ENCODE measurements around the gene TUBB8B.
"Not testable (repeated sequence)": the region's sequence is repeated elsewhere in the genome, so short reads cannot be mapped to it uniquely, and the experiment has no call there.

The TUBB8B gene

GRCh38 chr18:89124-89523, 39.7 kb upstream of the TUBB8B start:
- not testable (repeated sequence) for H3K4me1 ChIP-seq (ENCODE audit: control insufficient read depth, insufficient read depth, low read depth, low read length); H4K8ac ChIP-seq (ENCODE audit: low read length); H2BK5ac ChIP-seq (ENCODE audit: low read depth, low read length, poor library complexity, severe bottlenecking); H2AFZ ChIP-seq (ENCODE audit: low read depth, low read length); H3K14ac ChIP-seq (ENCODE audit: low read length in 2 of 2); H3K4ac ChIP-seq (ENCODE audit: low read depth in 1 of 2, low read length in 2 of 2); H3K9me3 ChIP-seq (ENCODE audit: control insufficient read depth, low read length); H3K27me3 ChIP-seq (ENCODE audit: control insufficient read depth in 1 of 2, insufficient read depth in 1 of 2, low read length in 2 of 2); H3K36me3 ChIP-seq (ENCODE audit: control insufficient read depth in 1 of 2, insufficient read depth in 2 of 2, low read depth in 1 of 2, low read length in 2 of 2); H2BK120ac ChIP-seq (ENCODE audit: low read depth, low read length); H2AK5ac ChIP-seq (ENCODE audit: low read length, severe bottlenecking); H3K9ac ChIP-seq (ENCODE audit: low read length); H3K18ac ChIP-seq (ENCODE audit: low read depth in 1 of 2, low read length in 2 of 2); H2BK15ac ChIP-seq (ENCODE audit: low read depth, poor library complexity, severe bottlenecking); H3K27ac ChIP-seq (ENCODE audit: low read length, poor library complexity, severe bottlenecking); H3K23ac ChIP-seq (ENCODE audit: low read length in 2 of 2); H2BK12ac ChIP-seq (ENCODE audit: low read length in 2 of 2); H3K4me2 ChIP-seq (ENCODE audit: low read length, poor library complexity, severe bottlenecking); H4K91ac ChIP-seq (ENCODE audit: low read length); H3K4me3 ChIP-seq (ENCODE audit: insufficient read depth in 1 of 2, low read depth in 1 of 2, low read length in 2 of 2); H3K79me1 ChIP-seq (replicated peaks; ENCODE audit: low read length, poor library complexity, severe bottlenecking); DNase-seq
- WGBS: 60% methylated on average over 6 of the region's 6 CpGs

- DNase-seq; H2BK15ac ChIP-seq (ENCODE audit: low read depth, poor library complexity, severe bottlenecking); H3K4ac ChIP-seq (ENCODE audit: low read depth in 1 of 2, low read length in 2 of 2); H3K23ac ChIP-seq (ENCODE audit: low read length in 2 of 2); H2BK5ac ChIP-seq (ENCODE audit: low read depth, low read length, poor library complexity, severe bottlenecking); H3K79me1 ChIP-seq (replicated peaks; ENCODE audit: low read length, poor library complexity, severe bottlenecking); H2BK12ac ChIP-seq (ENCODE audit: low read length in 2 of 2); H3K27me3 ChIP-seq (ENCODE audit: control insufficient read depth in 1 of 2, insufficient read depth in 1 of 2, low read length in 2 of 2); H3K4me2 ChIP-seq (ENCODE audit: low read length, poor library complexity, severe bottlenecking); H3K9ac ChIP-seq (ENCODE audit: low read length); H2AFZ ChIP-seq (ENCODE audit: low read depth, low read length); H3K27ac ChIP-seq (ENCODE audit: low read length, poor library complexity, severe bottlenecking); H3K4me1 ChIP-seq (ENCODE audit: control insufficient read depth, insufficient read depth, low read depth, low read length); H3K36me3 ChIP-seq (ENCODE audit: control insufficient read depth in 1 of 2, insufficient read depth in 2 of 2, low read depth in 1 of 2, low read length in 2 of 2); H4K8ac ChIP-seq (ENCODE audit: low read length); H2AK5ac ChIP-seq (ENCODE audit: low read length, severe bottlenecking); H2BK120ac ChIP-seq (ENCODE audit: low read depth, low read length); H4K91ac ChIP-seq (ENCODE audit: low read length); H3K9me3 ChIP-seq (ENCODE audit: control insufficient read depth, low read length); H3K4me3 ChIP-seq (ENCODE audit: insufficient read depth in 1 of 2, low read depth in 1 of 2, low read length in 2 of 2); H3K18ac ChIP-seq (ENCODE audit: low read depth in 1 of 2, low read length in 2 of 2); H3K14ac ChIP-seq (ENCODE audit: low read length in 2 of 2): not testable (repeated sequence)
- 77% methylated on average over 12 of the region's 12 CpGs for WGBS
These were observed 35.4 kb upstream of the TUBB8B start for GRCh38 chr18:84801-85200.

DNA sequence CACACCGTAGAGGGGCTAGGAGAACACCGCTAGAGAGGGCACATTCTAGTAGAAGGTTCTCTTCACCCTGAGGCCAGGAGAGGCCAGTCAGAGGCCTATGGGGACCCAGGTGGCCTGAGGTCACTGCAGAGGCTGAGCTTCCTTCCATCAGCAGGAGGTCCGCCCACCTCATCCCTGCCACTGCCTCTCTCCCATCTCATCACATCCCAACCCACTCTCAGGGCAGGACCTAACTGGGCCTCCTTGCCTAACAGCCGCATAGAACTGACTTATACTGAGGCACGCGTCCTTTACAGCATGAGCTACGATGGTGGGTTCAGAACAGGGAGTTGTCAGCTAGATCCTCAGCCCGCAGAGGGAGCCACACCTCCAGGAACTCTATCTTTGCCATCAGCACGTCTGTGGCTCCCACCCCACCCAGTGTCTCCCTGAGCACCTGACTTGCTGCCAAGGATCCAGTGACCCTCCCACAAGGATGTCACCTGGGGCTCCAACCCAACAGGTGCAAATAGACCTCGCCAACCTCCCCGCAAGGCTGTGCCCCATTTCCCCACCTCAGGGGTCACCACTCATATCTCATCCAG, 33.3 kb upstream of the TUBB8B start:
- not testable (repeated sequence) for H2AK5ac ChIP-seq (ENCODE audit: low read length, severe bottlenecking); H2BK5ac ChIP-seq (ENCODE audit: low read depth, low read length, poor library complexity, severe bottlenecking); H2BK15ac ChIP-seq (ENCODE audit: low read depth, poor library complexity, severe bottlenecking); H3K14ac ChIP-seq (ENCODE audit: low read length in 2 of 2); H3K79me1 ChIP-seq (replicated peaks; ENCODE audit: low read length, poor library complexity, severe bottlenecking); H2AFZ ChIP-seq (ENCODE audit: low read depth, low read length); H4K8ac ChIP-seq (ENCODE audit: low read length); H3K18ac ChIP-seq (ENCODE audit: low read depth in 1 of 2, low read length in 2 of 2); H3K27ac ChIP-seq (ENCODE audit: low read length, poor library complexity, severe bottlenecking); H2BK12ac ChIP-seq (ENCODE audit: low read length in 2 of 2); H3K36me3 ChIP-seq (ENCODE audit: control insufficient read depth in 1 of 2, insufficient read depth in 2 of 2, low read depth in 1 of 2, low read length in 2 of 2); H3K9me3 ChIP-seq (ENCODE audit: control insufficient read depth, low read length); H2BK120ac ChIP-seq (ENCODE audit: low read depth, low read length); DNase-seq; H4K91ac ChIP-seq (ENCODE audit: low read length); H3K23ac ChIP-seq (ENCODE audit: low read length in 2 of 2); H3K27me3 ChIP-seq (ENCODE audit: control insufficient read depth in 1 of 2, insufficient read depth in 1 of 2, low read length in 2 of 2); H3K4me2 ChIP-seq (ENCODE audit: low read length, poor library complexity, severe bottlenecking); H3K9ac ChIP-seq (ENCODE audit: low read length); H3K4me3 ChIP-seq (ENCODE audit: insufficient read depth in 1 of 2, low read depth in 1 of 2, low read length in 2 of 2); H3K4me1 ChIP-seq (ENCODE audit: control insufficient read depth, insufficient read depth, low read depth, low read length); H3K4ac ChIP-seq (ENCODE audit: low read depth in 1 of 2, low read length in 2 of 2)
- 84% methylated on average over 9 of the region's 11 CpGs for WGBS

DNA sequence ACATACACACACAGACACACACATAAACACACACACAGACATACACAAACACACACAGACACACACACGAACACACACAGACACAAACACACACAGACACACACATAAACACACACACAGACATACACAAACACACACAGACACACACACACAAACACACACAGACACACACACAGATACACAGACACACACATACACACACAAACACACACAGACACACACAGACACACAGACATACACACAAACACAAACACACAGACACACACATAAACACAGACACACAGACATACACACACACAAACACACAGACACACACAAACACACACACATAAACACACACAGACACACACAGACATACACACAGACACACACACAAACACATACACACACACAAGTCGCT, 31.5 kb upstream of the TUBB8B start:
- not testable (repeated sequence) for DNase-seq; H2BK12ac ChIP-seq (ENCODE audit: low read length in 2 of 2); H3K9ac ChIP-seq (ENCODE audit: low read length); H2BK5ac ChIP-seq (ENCODE audit: low read depth, low read length, poor library complexity, severe bottlenecking); H2BK15ac ChIP-seq (ENCODE audit: low read depth, poor library complexity, severe bottlenecking); H3K79me1 ChIP-seq (replicated peaks; ENCODE audit: low read length, poor library complexity, severe bottlenecking); H2AFZ ChIP-seq (ENCODE audit: low read depth, low read length); H3K9me3 ChIP-seq (ENCODE audit: control insufficient read depth, low read length); H3K14ac ChIP-seq (ENCODE audit: low read length in 2 of 2); H3K36me3 ChIP-seq (ENCODE audit: control insufficient read depth in 1 of 2, insufficient read depth in 2 of 2, low read depth in 1 of 2, low read length in 2 of 2); H3K27me3 ChIP-seq (ENCODE audit: control insufficient read depth in 1 of 2, insufficient read depth in 1 of 2, low read length in 2 of 2); H3K18ac ChIP-seq (ENCODE audit: low read depth in 1 of 2, low read length in 2 of 2); H2BK120ac ChIP-seq (ENCODE audit: low read depth, low read length); H4K8ac ChIP-seq (ENCODE audit: low read length); H3K4me2 ChIP-seq (ENCODE audit: low read length, poor library complexity, severe bottlenecking); H3K23ac ChIP-seq (ENCODE audit: low read length in 2 of 2); H2AK5ac ChIP-seq (ENCODE audit: low read length, severe bottlenecking); H3K27ac ChIP-seq (ENCODE audit: low read length, poor library complexity, severe bottlenecking); H4K91ac ChIP-seq (ENCODE audit: low read length); H3K4me3 ChIP-seq (ENCODE audit: insufficient read depth in 1 of 2, low read depth in 1 of 2, low read length in 2 of 2); H3K4ac ChIP-seq (ENCODE audit: low read depth in 1 of 2, low read length in 2 of 2); H3K4me1 ChIP-seq (ENCODE audit: control insufficient read depth, insufficient read depth, low read depth, low read length)
- 60% methylated on average over 2 of the region's 2 CpGs for WGBS
